BLaER1 treated with 17β-estradiol and CSF1 and Interleukin-3, amounts not matched to agents 10 nM and 100 nM (cell line): ENCODE measurements around the gene MT1HL1.

Experiments
- H3K27ac ChIP-seq, 11 experiments: shearing (Covaris generic); formaldehyde crosslinking; 2 replicates each; pipeline ENCODE4 v1.8.1; 2022
- H3K27me3 ChIP-seq, 11 experiments: shearing (Covaris generic); formaldehyde crosslinking; 2 replicates each; pipeline ENCODE4 v1.8.1; 2022
- H3K36me3 ChIP-seq, 11 experiments: shearing (Covaris generic); formaldehyde crosslinking; 2 replicates each; pipeline ENCODE4 v1.8.1; 2022
- H3K4me1 ChIP-seq, 10 experiments: shearing (Covaris generic); formaldehyde crosslinking; 2 replicates each; pipeline ENCODE4 v1.8.1; 2022
- H3K4me2 ChIP-seq, 11 experiments: shearing (Covaris generic); formaldehyde crosslinking; 2 replicates each; pipeline ENCODE4 v1.8.1; 2022
- H3K4me3 ChIP-seq, 10 experiments: shearing (Covaris generic); formaldehyde crosslinking; 2 replicates each; pipeline ENCODE4 v1.8.1; 2022
- H3K9ac ChIP-seq, 11 experiments: shearing (Covaris generic); formaldehyde crosslinking; 2 replicates each; pipeline ENCODE4 v1.8.1; 2022
- H3K9me3 ChIP-seq, 11 experiments: shearing (Covaris generic); formaldehyde crosslinking; replicated peaks in 1 of 11; 2 replicates each; pipeline ENCODE4 v1.8.1; 2022
- H4K20me1 ChIP-seq, 11 experiments: shearing (Covaris generic); formaldehyde crosslinking; 2 replicates each; pipeline ENCODE4 v1.8.1; 2022
- Cebpa-rat ChIP-seq, 11 experiments: shearing (Covaris generic); IDR thresholded peaks; 2 replicates each; pipeline ENCODE4 v1.8.1; 2022

MT1HL1 gene

GRCh38 chr1:237007147-237007881, 3.1 kb upstream of the MT1HL1 start:
- TF ChIP-seq Cebpa-rat (IDR thresholded peaks at IDR 0.05), result no peak
- H3K36me3 ChIP-seq, result no peaks in the 10 kb centered on the region
- no peaks in the 10 kb centered on the region for H3K27me3 ChIP-seq
- no peak overlapping the region for H3K4me3 ChIP-seq
- no peaks in the 10 kb centered on the region for H3K9me3 ChIP-seq
- no peaks in the 10 kb centered on the region for H4K20me1 ChIP-seq
- H3K4me1 ChIP-seq, result no peaks in the 10 kb centered on the region
- no peak overlapping the region for H3K27ac ChIP-seq
- H3K4me2 ChIP-seq, result no peak overlapping the region
- H3K9ac ChIP-seq, result no peak overlapping the region

- no peak overlapping the region for H3K9ac ChIP-seq
- no peak for TF ChIP-seq Cebpa-rat (IDR thresholded peaks at IDR 0.05)
- no peak overlapping the region for H3K4me3 ChIP-seq
- H3K36me3 ChIP-seq, result no peaks in the 10 kb centered on the region
- H3K27ac ChIP-seq, result no peak overlapping the region
- H3K27me3 ChIP-seq, result no peaks in the 10 kb centered on the region
- H4K20me1 ChIP-seq, result no peaks in the 10 kb centered on the region
- no peak overlapping the region for H3K4me2 ChIP-seq
- no peaks in the 10 kb centered on the region for H3K4me1 ChIP-seq
- no peaks in the 10 kb centered on the region for H3K9me3 ChIP-seq
Measured at GRCh38 chr1:237005674-237006073, 1.4 kb upstream of the MT1HL1 start.

GRCh38 chr1:237003516-237003915, 725 bp downstream of the MT1HL1 start:
- no peaks in the 10 kb centered on the region for H4K20me1 ChIP-seq
- H3K27me3 ChIP-seq, result no peaks in the 10 kb centered on the region
- H3K4me3 ChIP-seq, result no peak overlapping the region
- no peak overlapping the region for H3K9ac ChIP-seq
- no peak for TF ChIP-seq Cebpa-rat (IDR thresholded peaks at IDR 0.05)
- H3K36me3 ChIP-seq, result no peaks in the 10 kb centered on the region
- no peak overlapping the region for H3K27ac ChIP-seq
- H3K9me3 ChIP-seq, result no peaks in the 10 kb centered on the region
- H3K4me1 ChIP-seq, result no peaks in the 10 kb centered on the region
- H3K4me2 ChIP-seq, result no peak overlapping the region

GRCh38 chr1:237000191-237000590, 4.0 kb downstream of the MT1HL1 start:
- no peaks in the 10 kb centered on the region for H3K36me3 ChIP-seq
- no peak overlapping the region for H3K27ac ChIP-seq
- no peaks in the 10 kb centered on the region for H4K20me1 ChIP-seq
- no peak overlapping the region for H3K4me3 ChIP-seq
- no peaks in the 10 kb centered on the region for H3K4me1 ChIP-seq
- TF ChIP-seq Cebpa-rat (IDR thresholded peaks at IDR 0.05), result no peak
- H3K9me3 ChIP-seq, result no peaks in the 10 kb centered on the region
- H3K27me3 ChIP-seq, result no peaks in the 10 kb centered on the region
- no peak overlapping the region for H3K4me2 ChIP-seq
- H3K9ac ChIP-seq, result no peak overlapping the region

DNA sequence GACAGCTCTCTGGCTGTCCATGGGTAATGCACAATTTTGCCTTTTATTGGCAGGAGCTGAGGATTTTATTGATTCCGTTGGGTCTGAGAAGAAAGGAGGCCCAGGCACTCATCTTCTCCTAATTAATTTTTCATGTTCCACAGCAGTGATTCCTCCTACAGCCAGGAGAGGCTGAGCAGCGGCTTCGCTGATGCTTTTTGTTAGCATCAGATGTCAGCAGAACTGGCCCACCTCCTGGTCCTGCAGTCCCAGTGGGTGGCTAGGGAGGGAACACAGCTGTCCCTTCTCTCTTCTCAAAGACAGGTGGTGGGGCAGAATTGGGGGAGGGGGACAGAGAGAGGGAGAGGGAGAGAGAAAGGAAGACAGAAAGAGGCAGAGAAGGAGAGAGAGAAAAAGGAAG, 5.7 kb downstream of the MT1HL1 start:
- no peak overlapping the region for H3K4me3 ChIP-seq
- H3K4me2 ChIP-seq, result no peak overlapping the region
- TF ChIP-seq Cebpa-rat (IDR thresholded peaks at IDR 0.05), result no peak
- no peaks in the 10 kb centered on the region for H4K20me1 ChIP-seq
- no peaks in the 10 kb centered on the region for H3K27me3 ChIP-seq
- no peaks in the 10 kb centered on the region for H3K4me1 ChIP-seq
- H3K9me3 ChIP-seq, result no peaks in the 10 kb centered on the region
- no peak overlapping the region for H3K9ac ChIP-seq
- no peaks in the 10 kb centered on the region for H3K36me3 ChIP-seq
- no peak overlapping the region for H3K27ac ChIP-seq

GRCh38 chr1:236997882-236998281, 6.4 kb downstream of the MT1HL1 start:
- no peaks in the 10 kb centered on the region for H3K36me3 ChIP-seq
- H3K4me1 ChIP-seq, result no peaks in the 10 kb centered on the region
- no peaks in the 10 kb centered on the region for H4K20me1 ChIP-seq
- no peak overlapping the region for H3K27ac ChIP-seq
- no peak overlapping the region for H3K9ac ChIP-seq
- no peak overlapping the region for H3K4me2 ChIP-seq
- H3K27me3 ChIP-seq, result no peaks in the 10 kb centered on the region
- no peak overlapping the region for H3K4me3 ChIP-seq
- H3K9me3 ChIP-seq, result no peaks in the 10 kb centered on the region
- no peak for TF ChIP-seq Cebpa-rat (IDR thresholded peaks at IDR 0.05)

- H3K9ac ChIP-seq, result no peak overlapping the region
- no peak for TF ChIP-seq Cebpa-rat (IDR thresholded peaks at IDR 0.05)
- no peaks in the 10 kb centered on the region for H3K9me3 ChIP-seq
- H3K4me1 ChIP-seq, result no peaks in the 10 kb centered on the region
- H3K27me3 ChIP-seq, result no peaks in the 10 kb centered on the region
- H4K20me1 ChIP-seq, result no peaks in the 10 kb centered on the region
- no peaks in the 10 kb centered on the region for H3K36me3 ChIP-seq
- H3K4me2 ChIP-seq, result no peak overlapping the region
- no peak overlapping the region for H3K4me3 ChIP-seq
- H3K27ac ChIP-seq, result no peak overlapping the region
Measured at GRCh38 chr1:236997361-236997760, 6.9 kb downstream of the MT1HL1 start.

DNA sequence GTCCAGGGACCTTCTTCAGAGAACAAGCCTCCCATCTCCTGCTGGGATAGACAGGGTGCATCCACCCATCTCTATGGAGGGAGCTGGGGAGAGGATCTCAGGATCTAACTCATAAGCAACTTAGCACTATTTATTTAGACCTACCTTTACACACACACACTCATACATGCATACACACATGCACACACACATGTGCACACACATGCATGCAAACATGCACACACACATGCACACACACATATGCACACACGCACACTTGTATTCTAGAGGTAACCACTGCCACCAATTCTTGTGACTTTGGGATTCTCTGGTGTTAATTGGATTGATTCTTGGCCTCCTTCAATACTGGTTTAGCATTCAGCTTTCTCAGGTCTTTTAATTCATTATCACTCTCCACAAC, 9.8 kb downstream of the MT1HL1 start:
- Histone ChIP-seq H3K27ac (no peak overlapping the region), H3K4me3 (no peak overlapping the region), H3K9me3 (peaks cover 11 to 13% (median 12%) of the 10 kb centered on the region in 11 experiments; a peak in 21 of 22 replicates), H3K36me3 (no peaks in the 10 kb centered on the region), H4K20me1 (no peaks in the 10 kb centered on the region), H3K9ac (no peak overlapping the region), H3K4me1 (no peaks in the 10 kb centered on the region), H3K27me3 (no peaks in the 10 kb centered on the region), H3K4me2 (no peak overlapping the region)
- TF ChIP-seq Cebpa-rat (IDR thresholded peaks at IDR 0.05), result no peak

GRCh38 chr1:236992449-236992848, 11.8 kb downstream of the MT1HL1 start:
- Histone ChIP-seq H3K27ac (no peak overlapping the region), H3K4me1 (no peaks in the 10 kb centered on the region), H3K4me2 (no peak overlapping the region), H3K27me3 (no peaks in the 10 kb centered on the region), H3K9me3 (peaks cover 12 to 19% (median 16%) of the 10 kb centered on the region in 11 experiments; a peak in 21 of 22 replicates), H3K9ac (no peak overlapping the region), H3K36me3 (no peaks in the 10 kb centered on the region), H3K4me3 (no peak overlapping the region), H4K20me1 (no peaks in the 10 kb centered on the region)
- no peak for TF ChIP-seq Cebpa-rat (IDR thresholded peaks at IDR 0.05)

- H3K4me2 ChIP-seq, result no peak overlapping the region
- H4K20me1 ChIP-seq, result no peaks in the 10 kb centered on the region
- H3K4me1 ChIP-seq, result no peaks in the 10 kb centered on the region
- H3K27ac ChIP-seq, result no peak overlapping the region
- TF ChIP-seq Cebpa-rat (IDR thresholded peaks at IDR 0.05), result no peak
- H3K27me3 ChIP-seq, result no peaks in the 10 kb centered on the region
- no peak overlapping the region for H3K4me3 ChIP-seq
- H3K36me3 ChIP-seq, result no peaks in the 10 kb centered on the region
- H3K9me3 ChIP-seq, result peaks cover 12 to 19% (median 16%) of the 10 kb centered on the region in 11 experiments; a peak in 21 of 22 replicates
- no peak overlapping the region for H3K9ac ChIP-seq
Measured at GRCh38 chr1:236990052-236990445, 14.2 kb downstream of the MT1HL1 start.
